GM19397 (cell line): ENCODE data around the gene POMGNT1.

ENCODE experiments used
- ATAC-seq: cut with Tn5 transposase; IDR thresholded peaks from one replicate; pipeline ENCODE4 v1.9.1; 2021; ENCODE audit warnings: mild to moderate bottlenecking, moderate library complexity; ENCODE audit not compliant: unreplicated experiment

POMGNT1 gene

GRCh38 chr1:46183926-46184557 lies 14.2 kb downstream of the POMGNT1 start:
- ATAC-seq, result no peak

GRCh38 chr1:46183079-46183847 lies 15.0 kb downstream of the POMGNT1 start:
- ATAC-seq, result no peak

- ATAC-seq, result no peak
Observed at GRCh38 chr1:46181343-46182260, 16.6 kb downstream of the POMGNT1 start.

GRCh38 chr1:46180082-46180616 lies 18.1 kb downstream of the POMGNT1 start:
- no peak for ATAC-seq

GRCh38 chr1:46179138-46180081 lies 18.8 kb downstream of the POMGNT1 start:
- ATAC-seq, result no peak

GRCh38 chr1:46176211-46176865 lies 21.9 kb downstream of the POMGNT1 start, which contains the start of gene P3R3URF:
TSS of gene P3R3URF (minus strand) at chr1:46176488. CDS start at chr1:46176471, 17 bp downstream.
- ATAC-seq, result no peak

GRCh38 chr1:46175243-46175642 lies 23.0 kb downstream of the POMGNT1 start:
- no peak for ATAC-seq

GRCh38 chr1:46174448-46175231 lies 23.6 kb downstream of the POMGNT1 start, which contains the start of gene TSPAN1:
TSS of gene TSPAN1 (plus strand) at chr1:46175087. CDS start at chr1:46181108, 6,021 bp downstream.
- ATAC-seq, result no peak

GRCh38 chr1:46173361-46173856 lies 24.8 kb downstream of the POMGNT1 start:
- ATAC-seq, result no peak

- ATAC-seq, result no peak
Observed at GRCh38 chr1:46172321-46172720, 25.9 kb downstream of the POMGNT1 start.

GRCh38 chr1:46171871-46172270 lies 26.4 kb downstream of the POMGNT1 start:
- no peak for ATAC-seq

- no peak for ATAC-seq
Observed at GRCh38 chr1:46171351-46171750, 26.9 kb downstream of the POMGNT1 start.

GRCh38 chr1:46169811-46170454 lies 28.3 kb downstream of the POMGNT1 start:
- ATAC-seq, result no peak

GRCh38 chr1:46168477-46168876 lies 29.8 kb downstream of the POMGNT1 start:
- no peak for ATAC-seq

GRCh38 chr1:46166521-46167462 lies 31.4 kb downstream of the POMGNT1 start:
- ATAC-seq, result no peak

- no peak for ATAC-seq
Observed at GRCh38 chr1:46160212-46160611, 38.0 kb downstream of the POMGNT1 start.

GRCh38 chr1:46159516-46159915 lies 38.7 kb downstream of the POMGNT1 start:
- ATAC-seq, result no peak
